T-helper 2 cell treated with Interferon-gamma antibody and Interleukin-4, amounts not matched to agents 5 μg/mL and 100 μg/mL, for 36 hours (primary cell): ENCODE measurements around the gene F2RL1.

Experiments
- DNase-seq: peaks from one replicate; pipeline ENCODE4 v3.0.0; 2021; ENCODE audit warnings: low spot score
- H3K27ac Mint-ChIP-seq: one replicate; pipeline ENCODE4 v1.8.0; 2021; ENCODE audit warnings: mild to moderate bottlenecking, mixed read lengths
- H3K27me3 Mint-ChIP-seq: one replicate; pipeline ENCODE4 v1.8.0; 2021; ENCODE audit warnings: low read depth, mixed read lengths
- H3K36me3 Mint-ChIP-seq: one replicate; pipeline ENCODE4 v1.8.0; 2021; ENCODE audit warnings: low read depth, mixed read lengths
- H3K4me1 Mint-ChIP-seq: one replicate; pipeline ENCODE4 v1.8.0; 2021; ENCODE audit warnings: low read depth, mixed read lengths
- H3K4me3 Mint-ChIP-seq: one replicate; pipeline ENCODE4 v1.8.0; 2022; ENCODE audit warnings: mild to moderate bottlenecking, moderate library complexity, mixed read lengths
- H3K9me3 Mint-ChIP-seq: one replicate; pipeline ENCODE4 v1.8.0; 2021; ENCODE audit warnings: mixed read lengths

Gene F2RL1

GRCh38 chr5:76867038-76867437 lies 48.2 kb downstream of the F2RL1 start:
- Mint-ChIP-seq H3K4me3 (no peak overlapping the region), H3K27me3 (no peaks in the 10 kb centered on the region), H3K9me3 (no peaks in the 10 kb centered on the region), H3K36me3 (no peaks in the 10 kb centered on the region), H3K4me1 (no peaks in the 10 kb centered on the region), H3K27ac (no peak overlapping the region)
- no peak for DNase-seq

- Mint-ChIP-seq H3K27ac (no peak overlapping the region), H3K9me3 (no peaks in the 10 kb centered on the region), H3K4me3 (no peak overlapping the region), H3K4me1 (no peaks in the 10 kb centered on the region), H3K27me3 (no peaks in the 10 kb centered on the region), H3K36me3 (no peaks in the 10 kb centered on the region)
- DNase-seq = peak; percentile 38
Observed at GRCh38 chr5:76867827-76868693, 49.2 kb downstream of the F2RL1 start.

GRCh38 chr5:76870046-76870445 lies 51.2 kb downstream of the F2RL1 start:
- Mint-ChIP-seq H3K9me3 (no peaks in the 10 kb centered on the region), H3K27me3 (peaks cover 3% of the 10 kb centered on the region), H3K4me1 (peaks cover 3% of the 10 kb centered on the region), H3K27ac (no peak overlapping the region), H3K36me3 (no peaks in the 10 kb centered on the region), H3K4me3 (no peak overlapping the region)
- no peak for DNase-seq

GRCh38 chr5:76874088-76874581 lies 55.3 kb downstream of the F2RL1 start:
- DNase-seq = no peak
- no peak overlapping the region for H3K4me3 Mint-ChIP-seq
- no peaks in the 10 kb centered on the region for H3K36me3 Mint-ChIP-seq
- peaks cover 3% of the 10 kb centered on the region for H3K4me1 Mint-ChIP-seq
- H3K27ac Mint-ChIP-seq = no peak overlapping the region
- H3K27me3 Mint-ChIP-seq = peaks cover 3% of the 10 kb centered on the region
- H3K9me3 Mint-ChIP-seq = no peaks in the 10 kb centered on the region
